CD8-positive, alpha-beta memory T cell (primary cell): ENCODE data around the gene CBFA2T2. TPM values are rescaled to one million over a fixed set of nuclear protein-coding genes. Genes with fewer than 3 reads are reported as not detected.
"Not testable (repeated sequence)": the region's sequence is repeated elsewhere in the genome, so short reads cannot be mapped to it uniquely, and the experiment has no call there.

Source experiments
- CTCF ChIA-PET: fragments of 350-600 bp; sonication (Branson Sonifier 250); formaldehyde crosslinking; loops from one replicate; lab custom pipeline; 2021; ENCODE audit warnings: antibody characterized with exemption; lab: Charles Lee
- POLR2A ChIA-PET: fragments of 350-600 bp; sonication (Branson Sonifier 250); formaldehyde crosslinking; loops from one replicate; lab custom pipeline; 2021; ENCODE audit warnings: antibody characterized with exemption; lab: Charles Lee
- DNase-seq, 5 donors: peaks; one replicate each; pipeline versions ENCODE4 v3.0.0 to v3.0.0-alpha.2; 2020 to 2022; ENCODE audit warnings: mixed read lengths in 1 of 5
- H3K27ac ChIP-seq: one replicate; pipeline ENCODE4 v1.7.0; 2013; ENCODE audit warnings: low read depth, mild to moderate bottlenecking, low read length, moderate library complexity
- H3K27me3 ChIP-seq: 2 replicates; pipeline ENCODE4 v1.7.0; 2013; ENCODE audit warnings: low read length, mild to moderate bottlenecking; ENCODE audit not compliant: insufficient read depth, poor library complexity, severe bottlenecking
- H3K36me3 ChIP-seq: 2 replicates; pipeline ENCODE4 v1.7.0; 2013; ENCODE audit warnings: mild to moderate bottlenecking, low read length, moderate library complexity; ENCODE audit not compliant: insufficient read depth
- H3K4me1 ChIP-seq: 2 replicates; pipeline ENCODE4 v1.7.0; 2013; ENCODE audit warnings: mild to moderate bottlenecking, low read length, moderate library complexity; ENCODE audit not compliant: insufficient read depth
- H3K4me3 ChIP-seq: 2 replicates; pipeline ENCODE4 v1.7.0; 2013; ENCODE audit warnings: mild to moderate bottlenecking, low read length
- H3K9me3 ChIP-seq: 2 replicates; pipeline ENCODE4 v1.7.0; 2013; ENCODE audit warnings: mild to moderate bottlenecking, low read length
- H3K27ac Mint-ChIP-seq, 8 donors: one replicate each; pipeline ENCODE4 v1.8.0; 2020 to 2021; ENCODE audit warnings: mixed read lengths in 8 of 8, mild to moderate bottlenecking in 6 of 8, inconsistent platforms in 3 of 8, moderate library complexity in 3 of 8
- H3K27me3 Mint-ChIP-seq, 2 donors: one replicate each; pipeline ENCODE4 v1.8.0; 2020 to 2021; ENCODE audit warnings: mixed read lengths in 2 of 2, mild to moderate bottlenecking in 1 of 2, moderate library complexity in 1 of 2
- H3K36me3 Mint-ChIP-seq, 3 donors: one replicate each; pipeline ENCODE4 v1.8.0; 2020 to 2021; ENCODE audit warnings: mixed read lengths in 3 of 3, inconsistent platforms in 1 of 3, mild to moderate bottlenecking in 1 of 3
- H3K4me1 Mint-ChIP-seq, 3 donors: one replicate each; pipeline ENCODE4 v1.8.0; 2020 to 2021; ENCODE audit warnings: mixed read lengths in 3 of 3, inconsistent platforms in 1 of 3, mild to moderate bottlenecking in 1 of 3
- H3K4me3 Mint-ChIP-seq, 7 donors: one replicate each; pipeline ENCODE4 v1.8.0; 2020 to 2021; ENCODE audit warnings: mixed read lengths in 7 of 7, mild to moderate bottlenecking in 6 of 7, moderate library complexity in 4 of 7, inconsistent platforms in 2 of 7
- H3K9me3 Mint-ChIP-seq, 5 donors: one replicate each; pipeline ENCODE4 v1.8.0; 2020 to 2022; ENCODE audit warnings: mixed read lengths in 5 of 5, mild to moderate bottlenecking in 3 of 5, moderate library complexity in 2 of 5, inconsistent platforms in 1 of 5
- polyA plus RNA-seq: library from polyadenylated mRNA; unstranded; fragments of 300-500 nt; fragmentation: Illumina TruSeq; gene quantifications from one replicate; pipeline ENCODE4 v1.2.3, GENCODE V29; 2021
- total RNA-seq, 2 experiments: library from RNA; stranded (reverse); gene quantifications; one replicate each; pipeline ENCODE4 v1.2.3, GENCODE V29; 2021

CBFA2T2 gene
- total and polyA plus RNA-seq, 3 experiments from 2014 or later, result 10.7 to 25.8 (median 11.9) TPM

- peak overlapping the region in 5 of 7 donors; percentile 8 to 54 (median 40) for H3K4me3 Mint-ChIP-seq
- Histone ChIP-seq H3K36me3 (peaks cover 29% of the 10 kb centered on the region), H3K4me3 (no peak overlapping the region), H3K27me3 (no peaks in the 10 kb centered on the region), H3K27ac (no peak overlapping the region), H3K4me1 (peaks cover 26% of the 10 kb centered on the region), H3K9me3 (no peaks in the 10 kb centered on the region)
- no peak for DNase-seq
- H3K9me3 Mint-ChIP-seq, result no peaks in the 10 kb centered on the region
- peaks cover 38 to 56% (median 48%) of the 10 kb centered on the region in 3 donors for H3K4me1 Mint-ChIP-seq
- H3K36me3 Mint-ChIP-seq, result peaks cover 35 to 88% (median 35%) of the 10 kb centered on the region in 3 donors
- CTCF ChIA-PET, result interaction anchor here (0.9 to 1.4 kb wide), 2 partner anchors 10 to 38 kb away, joined by 3 read pairs; no protein-coding TSS in a partner anchor
- no peaks in the 10 kb centered on the region for H3K27me3 Mint-ChIP-seq
- H3K27ac Mint-ChIP-seq, result peak overlapping the region in 7 of 8 donors; percentile 52 to 95 (median 82)
- POLR2A ChIA-PET, result no interaction called here
Observed at GRCh38 chr20:33626190-33626589, 136.3 kb downstream of the CBFA2T2 start.

- H3K27me3 Mint-ChIP-seq, result no peaks in the 10 kb centered on the region
- no peaks in the 10 kb centered on the region for H3K27me3 ChIP-seq
- no peak overlapping the region for H3K4me3 ChIP-seq
- peaks cover 26% of the 10 kb centered on the region for H3K4me1 ChIP-seq
- H3K9me3 Mint-ChIP-seq, result no peaks in the 10 kb centered on the region
- H3K4me1 Mint-ChIP-seq, result peaks cover 30 to 51% (median 39%) of the 10 kb centered on the region in 3 donors
- DNase-seq, result no peak
- peaks cover 36% of the 10 kb centered on the region for H3K36me3 ChIP-seq
- H3K4me3 Mint-ChIP-seq, result no peak overlapping the region
- peaks cover 35 to 89% (median 39%) of the 10 kb centered on the region in 3 donors for H3K36me3 Mint-ChIP-seq
- H3K27ac ChIP-seq, result no peak overlapping the region
- ChIA-PET CTCF (interaction anchor here (1.4 kb wide), 1 partner anchor 9 kb away, joined by 3 read pairs; no protein-coding TSS in a partner anchor), POLR2A (no interaction called here)
- peak overlapping the region in 4 of 8 donors; percentile 33 to 94 (median 58) for H3K27ac Mint-ChIP-seq
- H3K9me3 ChIP-seq, result no peaks in the 10 kb centered on the region
Observed at GRCh38 chr20:33627577-33628216, 137.8 kb downstream of the CBFA2T2 start.

- Histone ChIP-seq H3K9me3 (no peaks in the 10 kb centered on the region), H3K4me3 (no peak overlapping the region), H3K27me3 (no peaks in the 10 kb centered on the region), H3K27ac (no peak overlapping the region), H3K4me1 (peaks cover 9% of the 10 kb centered on the region), H3K36me3 (peaks cover 30% of the 10 kb centered on the region)
- H3K4me3 Mint-ChIP-seq, result no peak overlapping the region
- peaks cover 31 to 83% (median 34%) of the 10 kb centered on the region in 3 donors for H3K36me3 Mint-ChIP-seq
- DNase-seq, result no peak
- no peaks in the 10 kb centered on the region for H3K9me3 Mint-ChIP-seq
- POLR2A ChIA-PET, result no interaction called here
- peaks cover 20 to 40% (median 31%) of the 10 kb centered on the region in 3 donors for H3K4me1 Mint-ChIP-seq
- H3K27me3 Mint-ChIP-seq, result no peaks in the 10 kb centered on the region
- H3K27ac Mint-ChIP-seq, result peak overlapping the region in 4 of 8 donors; percentile 5 to 51 (median 44)
- CTCF ChIA-PET, result no interaction called here
Observed at GRCh38 chr20:33629533-33629932, 139.6 kb downstream of the CBFA2T2 start.

GRCh38 chr20:33629979-33630378 lies 140.1 kb downstream of the CBFA2T2 start:
- Mint-ChIP-seq H3K27ac (peak overlapping the region in 4 of 8 donors; percentile 37 to 76 (median 51)), H3K4me3 (no peak overlapping the region), H3K36me3 (peaks cover 28 to 84% (median 33%) of the 10 kb centered on the region in 3 donors), H3K9me3 (no peaks in the 10 kb centered on the region), H3K27me3 (no peaks in the 10 kb centered on the region), H3K4me1 (peaks cover 18 to 35% (median 26%) of the 10 kb centered on the region in 3 donors)
- H3K9me3 ChIP-seq, result no peaks in the 10 kb centered on the region
- H3K27me3 ChIP-seq, result no peaks in the 10 kb centered on the region
- H3K27ac ChIP-seq, result no peak overlapping the region
- DNase-seq, result no peak
- H3K4me1 ChIP-seq, result peaks cover 4% of the 10 kb centered on the region
- no peak overlapping the region for H3K4me3 ChIP-seq
- CTCF ChIA-PET, result no interaction called here
- H3K36me3 ChIP-seq, result peaks cover 30% of the 10 kb centered on the region
- POLR2A ChIA-PET, result no interaction called here

GRCh38 chr20:33630507-33630906 lies 140.6 kb downstream of the CBFA2T2 start:
- H3K4me1 ChIP-seq, result no peaks in the 10 kb centered on the region
- ChIA-PET POLR2A (no interaction called here), CTCF (no interaction called here)
- Mint-ChIP-seq H3K9me3 (no peaks in the 10 kb centered on the region), H3K27ac (peak overlapping the region in 4 of 8 donors; percentile 29 to 76 (median 35)), H3K27me3 (no peaks in the 10 kb centered on the region), H3K4me3 (no peak overlapping the region), H3K4me1 (peaks cover 13 to 30% (median 21%) of the 10 kb centered on the region in 3 donors), H3K36me3 (peaks cover 28 to 81% (median 33%) of the 10 kb centered on the region in 3 donors)
- no peak for DNase-seq
- no peaks in the 10 kb centered on the region for H3K27me3 ChIP-seq
- H3K9me3 ChIP-seq, result no peaks in the 10 kb centered on the region
- peaks cover 30% of the 10 kb centered on the region for H3K36me3 ChIP-seq
- no peak overlapping the region for H3K4me3 ChIP-seq
- no peak overlapping the region for H3K27ac ChIP-seq

- H3K36me3 ChIP-seq, result peaks cover 34% of the 10 kb centered on the region
- H3K9me3 ChIP-seq, H3K27me3 ChIP-seq, H3K4me3 Mint-ChIP-seq, H3K27ac Mint-ChIP-seq, H3K27ac ChIP-seq, H3K4me1 ChIP-seq, H3K9me3 Mint-ChIP-seq, POLR2A ChIA-PET, H3K4me3 ChIP-seq, H3K27me3 Mint-ChIP-seq, DNase-seq: not testable (repeated sequence)
- CTCF ChIA-PET, result interaction anchor here (1.4 kb wide), 1 partner anchor 36 kb away, joined by 5 read pairs; no protein-coding TSS in a partner anchor
- Mint-ChIP-seq H3K4me1 (peaks cover 8 to 16% (median 9%) of the 10 kb centered on the region in 3 donors), H3K36me3 (peaks cover 26 to 78% (median 32%) of the 10 kb centered on the region in 3 donors)
Observed at GRCh38 chr20:33631910-33632309, 142.0 kb downstream of the CBFA2T2 start.

- H3K27ac ChIP-seq, result no peak overlapping the region
- peaks cover 28% of the 10 kb centered on the region for H3K36me3 ChIP-seq
- H3K4me3 Mint-ChIP-seq, result no peak overlapping the region
- ChIA-PET POLR2A (no interaction called here), CTCF (interaction anchor here (0.7 kb wide), 1 partner anchor 145 kb away, joined by 3 read pairs; the partner anchor contains the start of gene CBFA2T2)
- no peak overlapping the region for H3K4me3 ChIP-seq
- peak overlapping the region in 2 of 8 donors; percentile 47 to 82 for H3K27ac Mint-ChIP-seq
- no peaks in the 10 kb centered on the region for H3K27me3 Mint-ChIP-seq
- H3K4me1 ChIP-seq, result no peaks in the 10 kb centered on the region
- H3K36me3 Mint-ChIP-seq, result peaks cover 8 to 75% (median 29%) of the 10 kb centered on the region in 3 donors
- no peak for DNase-seq
- no peaks in the 10 kb centered on the region for H3K9me3 ChIP-seq
- peaks cover 8 to 11% (median 9%) of the 10 kb centered on the region in 3 donors for H3K4me1 Mint-ChIP-seq
- H3K27me3 ChIP-seq, result no peaks in the 10 kb centered on the region
- H3K9me3 Mint-ChIP-seq, result no peaks in the 10 kb centered on the region
Observed at GRCh38 chr20:33635341-33635740, 145.4 kb downstream of the CBFA2T2 start.

- peaks cover 25% of the 10 kb centered on the region for H3K36me3 ChIP-seq
- peak overlapping the region in 5 of 8 donors; percentile 15 to 81 (median 51) for H3K27ac Mint-ChIP-seq
- CTCF ChIA-PET, result interaction anchor here (1.0 kb wide), 1 partner anchor 10 kb away, joined by 3 read pairs; no protein-coding TSS in a partner anchor
Observed at GRCh38 chr20:33636776-33637175, 146.9 kb downstream of the CBFA2T2 start.

More at GRCh38 chr20:33636776-33637175, 146.9 kb downstream of the CBFA2T2 start:
- Mint-ChIP-seq H3K4me3 (no peak overlapping the region), H3K27me3 (no peaks in the 10 kb centered on the region), H3K36me3 (peaks cover 4 to 74% (median 23%) of the 10 kb centered on the region in 3 donors), H3K4me1 (peaks cover 7 to 9% (median 8%) of the 10 kb centered on the region in 3 donors), H3K9me3 (no peaks in the 10 kb centered on the region)
- no peaks in the 10 kb centered on the region for H3K9me3 ChIP-seq
- POLR2A ChIA-PET, result interaction anchor here (0.6 kb wide), 1 partner anchor 134 kb away, joined by 8 read pairs; no protein-coding TSS in a partner anchor
- H3K27ac ChIP-seq, result no peak overlapping the region
- no peak for DNase-seq
- no peak overlapping the region for H3K4me3 ChIP-seq
- H3K27me3 ChIP-seq, result no peaks in the 10 kb centered on the region
- H3K4me1 ChIP-seq, result no peaks in the 10 kb centered on the region
